HG03159 (cell line): ENCODE measurements around the gene GNB1L.
"Not testable (repeated sequence)": the region's sequence is repeated elsewhere in the genome, so short reads cannot be mapped to it uniquely, and the experiment has no call there.

Experiments used
- ATAC-seq: cut with Tn5 transposase; IDR thresholded peaks from one replicate; pipeline ENCODE4 v1.9.1; 2021; ENCODE audit warnings: mild to moderate bottlenecking, moderate library complexity; ENCODE audit not compliant: unreplicated experiment

GNB1L gene

GRCh38 chr22:19784384-19785175 lies 70.1 kb downstream of the GNB1L start:
- no peak for ATAC-seq

GRCh38 chr22:19783586-19784383 lies 70.9 kb downstream of the GNB1L start:
- no peak for ATAC-seq

- ATAC-seq = no peak
Measured at GRCh38 chr22:19782533-19782932, 72.1 kb downstream of the GNB1L start.

- no peak for ATAC-seq
Measured at GRCh38 chr22:19779685-19780268, 74.9 kb downstream of the GNB1L start.

- ATAC-seq = no peak
Measured at GRCh38 chr22:19779011-19779421, 75.7 kb downstream of the GNB1L start.

- ATAC-seq = not testable (repeated sequence)
Measured at GRCh38 chr22:19777192-19777591, 77.5 kb downstream of the GNB1L start.

- no peak for ATAC-seq
Measured at GRCh38 chr22:19776433-19777031, 78.1 kb downstream of the GNB1L start.

- no peak for ATAC-seq
Measured at GRCh38 chr22:19775496-19776325, 79.0 kb downstream of the GNB1L start.

GRCh38 chr22:19774628-19775027 lies 80.0 kb downstream of the GNB1L start:
- no peak for ATAC-seq

GRCh38 chr22:19773470-19774040 lies 81.1 kb downstream of the GNB1L start:
- no peak for ATAC-seq

GRCh38 chr22:19772673-19773469 lies 81.8 kb downstream of the GNB1L start:
- no peak for ATAC-seq

GRCh38 chr22:19772422-19772672 lies 82.3 kb downstream of the GNB1L start:
- no peak for ATAC-seq

- no peak for ATAC-seq
Measured at GRCh38 chr22:19770349-19771220, 84.1 kb downstream of the GNB1L start.

GRCh38 chr22:19769393-19769715 lies 85.3 kb downstream of the GNB1L start:
- ATAC-seq = no peak

GRCh38 chr22:19767427-19768341 lies 87.0 kb downstream of the GNB1L start:
- no peak for ATAC-seq

GRCh38 chr22:19766511-19767426 lies 87.9 kb downstream of the GNB1L start:
- no peak for ATAC-seq

GRCh38 chr22:19766240-19766510 lies 88.5 kb downstream of the GNB1L start:
- ATAC-seq = no peak
